Stimulated activated CD8-positive, alpha-beta memory T cell treated with anti-CD3 and anti-CD28 coated beads, Interleukin-4, amount 100 ng/mL, for 24 hours (primary cell): ENCODE data around the gene LSM4.

Source experiments
- DNase-seq: peaks from one replicate; pipeline ENCODE4 v3.0.0-alpha.2; 2020; ENCODE audit warnings: low read depth

The LSM4 gene

GRCh38 chr19:18310966-18311365 lies 11.9 kb downstream of the LSM4 start:
- DNase-seq: no peak

- no peak for DNase-seq
These were observed 12.6 kb downstream of the LSM4 start for GRCh38 chr19:18310118-18310909.

GRCh38 chr19:18309525-18310064 lies 13.3 kb downstream of the LSM4 start:
- DNase-seq: no peak

DNA sequence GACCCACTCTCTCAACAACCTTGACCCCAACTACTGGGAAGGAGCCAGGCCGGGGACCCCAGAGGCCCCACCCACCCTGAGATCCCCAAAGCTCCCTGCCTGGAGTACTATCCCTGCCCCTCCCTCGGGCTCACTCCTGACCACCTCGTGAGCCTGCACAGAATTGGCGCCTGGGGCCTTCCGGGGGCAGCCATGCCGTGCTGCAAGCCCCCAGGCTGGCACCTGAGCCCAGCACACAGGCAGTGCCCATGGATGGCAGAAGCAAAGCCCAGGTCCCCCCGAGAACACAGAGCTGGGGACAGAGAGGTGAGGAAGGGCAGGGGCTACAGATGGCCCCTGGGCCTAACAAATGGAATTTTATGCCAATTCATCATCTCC lies 13.9 kb downstream of the LSM4 start:
- DNase-seq: no peak

DNA sequence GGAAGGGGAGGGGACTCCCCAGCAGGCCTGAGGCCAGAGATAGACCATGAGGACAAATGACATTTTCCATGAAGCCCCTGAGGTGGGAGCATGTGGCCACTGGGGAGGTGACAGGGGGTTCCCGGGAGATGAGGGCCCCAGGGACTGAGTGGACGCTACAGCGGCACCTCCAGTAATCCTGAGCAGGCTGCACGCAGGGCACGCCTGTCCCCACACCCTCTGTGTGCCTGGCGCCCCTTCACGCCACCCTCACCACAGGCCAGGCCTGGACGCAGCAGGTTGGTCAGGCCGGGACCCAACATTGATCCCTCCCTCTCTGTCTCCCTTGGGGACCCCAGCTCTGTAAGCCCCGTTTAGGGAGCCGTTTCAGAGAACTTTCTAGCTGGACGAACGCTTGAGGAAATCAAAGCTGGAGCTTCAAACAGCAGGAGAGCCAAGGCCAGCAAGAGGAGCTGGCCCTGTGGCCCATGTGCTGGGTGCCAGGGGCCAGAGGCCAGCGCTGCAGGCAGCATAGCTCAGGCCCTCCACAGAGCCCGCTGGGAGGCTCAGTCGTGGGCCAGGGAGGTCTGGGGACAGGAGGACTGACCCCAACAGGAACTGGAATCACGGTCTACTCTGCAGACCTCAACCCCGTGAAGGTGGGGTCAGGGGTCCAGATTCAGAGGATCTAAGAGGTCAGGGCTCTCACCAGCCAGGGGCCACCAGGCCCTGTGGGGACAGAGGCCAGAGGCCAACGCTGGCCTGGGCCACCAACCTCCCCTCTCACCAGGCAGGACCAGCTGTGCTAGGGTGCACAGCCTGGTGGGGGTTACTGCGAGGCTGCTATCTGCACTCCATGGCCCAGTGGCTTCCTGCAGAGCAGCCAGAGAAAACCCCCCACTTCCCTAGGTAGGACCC lies 14.6 kb downstream of the LSM4 start:
- no peak for DNase-seq

- no peak for DNase-seq
These were observed 15.6 kb downstream of the LSM4 start for GRCh38 chr19:18307271-18307681.

DNA sequence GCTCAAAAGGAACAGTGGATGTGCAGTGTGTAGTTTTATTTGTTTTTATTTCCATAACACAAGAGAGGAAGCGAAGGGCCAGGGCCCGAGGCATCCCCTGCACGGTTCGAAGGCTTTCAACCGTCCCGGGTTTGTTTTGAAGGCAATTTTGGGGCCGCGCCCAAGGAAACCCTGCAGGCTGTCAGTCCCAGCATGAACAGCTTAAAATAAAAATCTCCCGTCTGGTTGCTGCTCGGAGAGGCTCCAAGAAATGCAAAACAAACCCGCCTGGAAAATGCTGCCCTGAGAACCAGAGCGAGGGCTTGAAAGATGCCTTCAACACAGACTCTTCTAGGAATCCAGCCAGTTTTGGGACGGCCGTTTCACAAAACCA lies 16.0 kb downstream of the LSM4 start:
- no peak for DNase-seq

DNA sequence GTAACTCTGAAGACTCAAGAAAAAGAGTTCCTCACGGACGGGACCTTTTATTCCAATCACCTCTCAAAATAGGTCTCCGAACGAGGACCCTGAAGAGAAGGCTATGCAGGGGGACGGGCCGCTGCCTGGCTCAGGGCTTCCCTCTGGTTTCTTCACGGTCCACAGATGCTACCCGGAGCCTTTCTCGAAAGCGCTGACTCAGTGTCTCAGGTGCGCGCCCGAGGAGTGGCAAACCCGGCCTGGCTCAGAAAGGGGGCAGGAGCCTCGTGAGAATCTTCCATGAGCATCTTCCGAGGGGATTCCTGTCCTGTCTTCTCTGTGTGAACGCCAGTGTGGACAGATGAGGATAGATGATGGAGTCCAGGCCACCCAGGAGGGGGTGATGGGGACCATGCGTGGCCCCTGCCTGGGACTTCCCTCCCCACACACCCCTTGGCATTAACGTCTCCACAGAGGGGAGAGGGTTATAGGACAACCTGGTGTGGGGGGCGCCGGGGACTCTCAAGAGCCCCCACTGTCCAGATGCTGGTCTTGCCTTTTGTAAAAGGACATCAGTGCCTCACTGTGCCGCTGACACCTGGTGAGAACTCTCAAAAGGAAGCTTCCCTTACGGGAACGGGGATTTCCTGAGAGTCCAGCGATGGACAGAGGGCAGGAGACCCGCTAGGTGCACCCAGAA lies 16.5 kb downstream of the LSM4 start:
- DNase-seq: no peak

- peak; percentile 83 for DNase-seq
These were observed 18.2 kb downstream of the LSM4 start for GRCh38 chr19:18304458-18305310.

DNA sequence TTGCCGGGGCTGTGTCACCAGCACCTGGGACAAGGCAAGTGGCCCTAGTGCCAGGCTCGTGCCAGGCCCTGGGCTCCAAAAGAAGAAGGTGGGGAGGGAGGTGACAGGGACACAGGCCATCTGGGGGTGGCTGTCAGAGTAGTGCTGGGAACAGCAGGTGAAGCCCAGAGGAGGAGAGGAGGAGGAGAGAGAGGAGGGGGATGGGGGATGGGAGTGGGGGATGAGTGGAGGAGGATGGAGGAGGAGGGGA lies 18.7 kb downstream of the LSM4 start:
- no peak for DNase-seq

GRCh38 chr19:18301718-18302111 lies 21.2 kb downstream of the LSM4 start:
- no peak for DNase-seq

GRCh38 chr19:18300930-18301717 lies 21.8 kb downstream of the LSM4 start:
- DNase-seq: no peak

- DNase-seq: no peak
These were observed 23.2 kb downstream of the LSM4 start for GRCh38 chr19:18299654-18300053.

DNA sequence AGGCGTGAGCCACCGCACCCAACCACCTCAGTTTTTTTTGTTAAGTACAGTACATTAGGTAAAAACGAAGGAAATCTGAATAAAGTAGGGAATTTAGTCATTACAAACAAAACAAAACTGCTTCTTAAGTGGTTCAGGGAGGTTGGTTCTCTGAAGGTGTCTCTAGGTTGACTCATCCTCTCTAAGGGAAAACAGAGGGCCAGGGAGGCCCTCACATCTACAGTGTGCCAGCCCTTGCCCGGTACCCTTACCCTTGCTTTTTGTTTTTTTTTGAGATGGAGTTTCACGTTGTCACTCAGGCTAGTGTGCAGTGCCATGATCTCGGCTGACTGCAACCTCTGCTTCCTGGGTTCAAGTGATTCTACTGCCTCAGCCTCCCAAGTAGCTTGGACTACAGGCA lies 24.3 kb downstream of the LSM4 start:
- DNase-seq: no peak

GRCh38 chr19:18297308-18297707 lies 25.6 kb downstream of the LSM4 start:
- no peak for DNase-seq

DNA sequence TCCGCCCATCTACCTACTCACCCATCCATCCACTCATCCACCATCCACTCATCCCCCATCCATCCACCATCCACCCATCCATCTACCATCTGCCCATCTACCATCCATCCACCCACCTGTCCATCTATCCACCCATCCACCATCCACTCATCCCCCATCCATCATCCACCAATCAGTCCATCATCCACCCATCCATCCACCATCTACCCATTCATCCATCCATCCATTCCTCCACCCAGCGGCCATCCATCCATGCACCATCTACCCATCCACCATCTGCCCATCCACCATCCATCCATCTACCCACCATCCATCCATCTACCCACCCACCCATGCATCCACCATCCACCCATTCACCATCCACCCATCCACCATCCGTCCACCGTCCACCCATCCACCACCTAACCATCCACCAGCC lies 27.8 kb downstream of the LSM4 start:
- no peak for DNase-seq

DNA sequence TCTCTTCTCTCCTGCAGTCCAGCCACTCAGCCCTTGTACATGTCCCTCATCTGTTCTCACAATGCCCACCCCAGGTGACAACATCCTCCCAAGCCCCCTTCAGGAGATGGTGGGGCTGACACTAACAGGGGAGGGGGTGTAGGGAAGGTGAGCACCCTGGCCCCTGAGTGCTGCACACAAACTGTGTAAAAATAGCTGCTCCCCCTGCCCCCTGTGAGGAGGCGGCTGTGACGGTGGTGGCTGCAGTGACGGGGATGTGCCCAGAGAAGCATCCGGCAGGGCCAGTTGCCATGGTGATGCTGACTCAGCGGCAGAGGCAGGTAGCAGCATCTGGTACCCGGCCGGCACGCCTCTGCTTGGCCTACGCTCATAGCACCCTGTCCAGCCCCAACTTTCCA lies 28.4 kb downstream of the LSM4 start:
- DNase-seq: peak; percentile 87

- DNase-seq: no peak
These were observed 29.0 kb downstream of the LSM4 start for GRCh38 chr19:18293642-18294466.

GRCh38 chr19:18292810-18293641 lies 29.9 kb downstream of the LSM4 start:
- DNase-seq: no peak
